Mesenchymal stem cell (in vitro differentiated cells and primary cell): ENCODE results near the gene FTL.
A peak's percentile ranks its signal among the peaks of the same experiment; 100 is the strongest.
"Not testable (repeated sequence)": the region's sequence is repeated elsewhere in the genome, so short reads cannot be mapped to it uniquely, and the experiment has no call there.

Experiments
- DNase-seq: peaks from one replicate; pipeline ENCODE4 v3.0.0-alpha.2; 2013
- H2AFZ ChIP-seq: one replicate; pipeline ENCODE4 v1.6.1; 2013; ENCODE audit warnings: low read depth, mild to moderate bottlenecking, control low read depth, inconsistent platforms, low read length, moderate library complexity
- H2AK5ac ChIP-seq: 2 replicates; pipeline ENCODE4 v1.6.1; 2013; ENCODE audit warnings: low read length, moderate library complexity, mild to moderate bottlenecking, inconsistent platforms; ENCODE audit not compliant: severe bottlenecking
- H2BK120ac ChIP-seq: one replicate; pipeline ENCODE4 v1.6.1; 2013; ENCODE audit warnings: low read depth, mild to moderate bottlenecking, inconsistent platforms, low read length, moderate library complexity
- H2BK12ac ChIP-seq, 2 experiments: one replicate each; pipeline ENCODE4 v1.6.1; 2013; ENCODE audit warnings: inconsistent platforms in 2 of 2, low read length in 2 of 2, mild to moderate bottlenecking in 2 of 2, moderate library complexity in 2 of 2, control low read depth in 1 of 2
- H2BK15ac ChIP-seq: one replicate; pipeline ENCODE4 v1.6.1; 2013; ENCODE audit warnings: mild to moderate bottlenecking, low read depth, inconsistent platforms; ENCODE audit not compliant: poor library complexity, severe bottlenecking
- H2BK5ac ChIP-seq: 2 replicates; pipeline ENCODE4 v1.6.1; 2013; ENCODE audit warnings: low read depth, mild to moderate bottlenecking, low read length, control low read depth, inconsistent platforms; ENCODE audit not compliant: poor library complexity, severe bottlenecking
- H3K14ac ChIP-seq, 2 experiments: one replicate each; pipeline ENCODE4 v1.6.1; 2013; ENCODE audit warnings: inconsistent platforms in 2 of 2, low read length in 2 of 2, control low read depth in 1 of 2, mild to moderate bottlenecking in 1 of 2, moderate library complexity in 1 of 2
- H3K18ac ChIP-seq, 2 experiments: one replicate each; pipeline ENCODE4 v1.6.1; 2013; ENCODE audit warnings: inconsistent platforms in 2 of 2, low read length in 2 of 2, control low read depth in 1 of 2, low read depth in 1 of 2, mild to moderate bottlenecking in 1 of 2
- H3K23ac ChIP-seq, 2 experiments: one replicate each; pipeline ENCODE4 v1.6.1; 2013; ENCODE audit warnings: inconsistent platforms in 2 of 2, low read length in 2 of 2, mild to moderate bottlenecking in 2 of 2, moderate library complexity in 2 of 2, control low read depth in 1 of 2
- H3K27ac ChIP-seq: 2 replicates; pipeline ENCODE4 v1.5.1; 2013; ENCODE audit warnings: mild to moderate bottlenecking, moderate library complexity, low read length, control low read depth, inconsistent platforms; ENCODE audit not compliant: poor library complexity, severe bottlenecking
- H3K27me3 ChIP-seq, 2 experiments: 2 replicates each; pipeline versions ENCODE4 v1.6.1 to v1.7.0; 2013; ENCODE audit warnings: low read length in 2 of 2, mild to moderate bottlenecking in 2 of 2, moderate library complexity in 2 of 2, control low read depth in 1 of 2, inconsistent platforms in 1 of 2; ENCODE audit not compliant: control insufficient read depth in 1 of 2, insufficient read depth in 1 of 2
- H3K36me3 ChIP-seq, 2 experiments: 2 replicates each; pipeline versions ENCODE4 v1.6.1 to v1.7.0; 2013; ENCODE audit warnings: low read length in 2 of 2, control low read depth in 1 of 2, inconsistent platforms in 1 of 2, low read depth in 1 of 2, mild to moderate bottlenecking in 1 of 2; ENCODE audit not compliant: insufficient read depth in 2 of 2, control insufficient read depth in 1 of 2
- H3K4ac ChIP-seq, 2 experiments: one replicate each; pipeline ENCODE4 v1.6.1; 2013; ENCODE audit warnings: inconsistent platforms in 2 of 2, low read length in 2 of 2, mild to moderate bottlenecking in 2 of 2, moderate library complexity in 2 of 2, control low read depth in 1 of 2, low read depth in 1 of 2
- H3K4me1 ChIP-seq: 2 replicates; pipeline ENCODE4 v1.6.1; 2013; ENCODE audit warnings: low read depth, low read length, control low read depth; ENCODE audit not compliant: control insufficient read depth, insufficient read depth
- H3K4me2 ChIP-seq: 2 replicates; pipeline ENCODE4 v1.6.1; 2013; ENCODE audit warnings: low read length, mild to moderate bottlenecking, inconsistent platforms; ENCODE audit not compliant: poor library complexity, severe bottlenecking
- H3K4me3 ChIP-seq, 2 experiments: 2 replicates each; pipeline versions ENCODE4 v1.5.1 to v1.7.0; 2013; ENCODE audit warnings: low read length in 2 of 2, mild to moderate bottlenecking in 2 of 2, control low read depth in 1 of 2, low read depth in 1 of 2; ENCODE audit not compliant: insufficient read depth in 1 of 2
- H3K79me1 ChIP-seq: replicated peaks from 2 replicates; pipeline ENCODE4 v1.6.1; 2013; ENCODE audit warnings: mild to moderate bottlenecking, control low read depth, low read length, inconsistent platforms; ENCODE audit not compliant: poor library complexity, severe bottlenecking
- H3K9ac ChIP-seq: 2 replicates; pipeline ENCODE4 v1.7.0; 2013; ENCODE audit warnings: mild to moderate bottlenecking, low read length, moderate library complexity
- H3K9me3 ChIP-seq: 2 replicates; pipeline ENCODE4 v1.7.0; 2013; ENCODE audit warnings: mild to moderate bottlenecking, low read length; ENCODE audit not compliant: control insufficient read depth
- H4K8ac ChIP-seq: one replicate; pipeline ENCODE4 v1.6.1; 2013; ENCODE audit warnings: inconsistent platforms, mild to moderate bottlenecking, low read length, moderate library complexity
- H4K91ac ChIP-seq: one replicate; pipeline ENCODE4 v1.6.1; 2013; ENCODE audit warnings: mild to moderate bottlenecking, low read length, inconsistent platforms
- WGBS: methylation state at CpG from one replicate; pipeline ENCODE4 v1.1.7; 2013; ENCODE audit warnings: mixed read lengths; 5-methylcytosine and 5-hydroxymethylcytosine counted together

Gene FTL

DNA sequence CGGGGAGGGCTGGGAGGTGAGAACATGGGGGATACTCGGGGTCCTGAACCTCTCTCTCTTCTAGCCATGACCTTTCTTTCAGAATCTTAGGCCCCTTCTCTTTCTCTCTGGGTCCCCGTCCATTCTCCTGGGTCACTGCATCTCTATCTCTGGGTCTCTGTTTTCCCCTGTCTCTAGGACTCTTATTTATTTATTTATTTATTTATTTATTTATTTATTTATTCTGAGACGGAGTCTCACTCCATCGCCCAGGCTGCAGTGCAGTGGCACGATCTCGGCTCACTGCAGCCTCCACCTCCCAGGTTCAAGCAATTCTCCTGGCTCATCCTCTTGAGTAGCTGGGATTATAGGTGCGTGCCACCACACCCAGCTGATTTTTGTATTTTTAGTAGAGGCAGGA is 45.8 kb upstream of the FTL start:
- H3K4ac ChIP-seq, H3K14ac ChIP-seq, H3K4me2 ChIP-seq, H3K18ac ChIP-seq, H2BK15ac ChIP-seq, H3K79me1 ChIP-seq, H4K8ac ChIP-seq, H3K27me3 ChIP-seq, H4K91ac ChIP-seq, H2BK5ac ChIP-seq, H3K4me1 ChIP-seq, H2BK12ac ChIP-seq, DNase-seq, H2AFZ ChIP-seq, H3K27ac ChIP-seq, H2AK5ac ChIP-seq, H2BK120ac ChIP-seq, H3K4me3 ChIP-seq, H3K23ac ChIP-seq, H3K9ac ChIP-seq, H3K9me3 ChIP-seq: not testable (repeated sequence)
- peaks cover 68 to 73% of the 10 kb centered on the region in 2 experiments for H3K36me3 ChIP-seq
- WGBS, result 94% methylated on average over 8 of the region's 8 CpGs

DNA sequence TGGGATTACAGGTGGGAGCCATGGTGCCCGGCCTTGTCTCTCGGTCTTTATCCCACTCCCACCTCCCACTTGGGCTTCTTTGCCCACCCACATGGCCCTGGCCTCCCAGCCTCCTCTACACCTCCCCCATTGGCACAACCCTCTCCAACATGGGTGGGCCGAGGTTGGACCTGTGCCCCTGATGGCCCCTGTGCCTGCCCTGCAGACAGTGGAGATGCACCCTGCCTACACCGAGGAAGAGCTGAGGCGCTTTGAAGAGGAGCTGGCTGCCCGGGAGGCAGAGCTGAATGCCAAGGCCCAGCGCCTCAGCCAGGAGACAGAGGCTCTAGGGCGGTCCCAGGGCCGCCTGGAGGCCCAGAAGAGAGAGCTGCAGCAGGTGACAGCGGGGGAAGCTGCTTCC is 44.2 kb upstream of the FTL start:
- Histone ChIP-seq H4K8ac (no peak overlapping the region), H2BK12ac (no peak overlapping the region), H2BK15ac (no peak overlapping the region), H3K27ac (no peak overlapping the region), H3K23ac (no peak overlapping the region), H3K27me3 (no peaks in the 10 kb centered on the region), H3K14ac (no peak overlapping the region), H2BK120ac (no peak overlapping the region), H2AK5ac (no peak overlapping the region), H4K91ac (no peak overlapping the region), H3K4ac (no peak overlapping the region), H3K79me1 (no peaks in the 10 kb centered on the region), H3K18ac (no peak overlapping the region), H3K4me2 (no peak overlapping the region), H2BK5ac (no peak overlapping the region), H3K36me3 (peaks cover 54 to 57% of the 10 kb centered on the region in 2 experiments), H3K4me1 (peaks cover 2% of the 10 kb centered on the region), H3K9ac (no peak overlapping the region), H3K9me3 (no peaks in the 10 kb centered on the region), H3K4me3 (no peak overlapping the region), H2AFZ (no peak overlapping the region)
- WGBS, result 89% methylated on average over 10 of the region's 10 CpGs
- DNase-seq, result no peak

- Histone ChIP-seq H4K8ac (no peak overlapping the region), H2BK15ac (no peak overlapping the region), H4K91ac (no peak overlapping the region), H3K36me3 (peaks cover 49 to 52% of the 10 kb centered on the region in 2 experiments), H3K14ac (no peak overlapping the region), H3K4me3 (no peak overlapping the region), H3K4me2 (no peak overlapping the region), H2BK12ac (peak overlapping the region in 1 of 2 experiments; percentile 7), H2BK120ac (no peak overlapping the region), H3K23ac (no peak overlapping the region), H2BK5ac (no peak overlapping the region), H2AFZ (no peak overlapping the region), H3K9ac (no peak overlapping the region), H3K18ac (no peak overlapping the region), H3K4ac (no peak overlapping the region), H3K79me1 (no peaks in the 10 kb centered on the region), H3K27me3 (no peaks in the 10 kb centered on the region), H3K4me1 (peaks cover 5% of the 10 kb centered on the region), H3K9me3 (no peaks in the 10 kb centered on the region), H2AK5ac (no peak overlapping the region), H3K27ac (no peak overlapping the region)
- WGBS, result 96% methylated on average over 12 of the region's 12 CpGs
- DNase-seq, result no peak
Observed at GRCh38 chr19:48921721-48922500, 43.2 kb upstream of the FTL start.

- Histone ChIP-seq H2BK12ac (no peak overlapping the region), H3K14ac (no peak overlapping the region), H4K8ac (no peak overlapping the region), H3K36me3 (peaks cover 46 to 48% of the 10 kb centered on the region in 2 experiments), H3K79me1 (no peaks in the 10 kb centered on the region), H3K23ac (no peak overlapping the region), H4K91ac (no peak overlapping the region), H3K4me1 (peaks cover 7% of the 10 kb centered on the region), H3K4ac (no peak overlapping the region), H2AFZ (no peak overlapping the region), H3K27me3 (no peaks in the 10 kb centered on the region), H2BK5ac (no peak overlapping the region), H2AK5ac (no peak overlapping the region), H3K9me3 (no peaks in the 10 kb centered on the region), H3K27ac (no peak overlapping the region), H3K4me3 (no peak overlapping the region), H2BK15ac (no peak overlapping the region), H3K18ac (no peak overlapping the region), H3K9ac (no peak overlapping the region), H2BK120ac (no peak overlapping the region), H3K4me2 (no peak overlapping the region)
- 95% methylated on average over 18 of the region's 18 CpGs for WGBS
- DNase-seq, result no peak
Observed at GRCh38 chr19:48922548-48923490, 42.3 kb upstream of the FTL start.
